PC-9 (cell line): ENCODE data around the gene CNKSR3. TPM values are rescaled to one million over a fixed set of nuclear protein-coding genes. Genes with fewer than 3 reads are reported as not detected.

Source experiments
- BruUV-seq: library from RNA; stranded (reverse); fragments of 400-500 nt; replicated peaks from 2 replicates; lab custom pipeline; 2021; lab: Mats Ljungman, UMichigan
- CTCF ChIA-PET: fragments of 300-600 bp; sonication (Branson Sonifier 250); formaldehyde crosslinking; loops from one replicate; lab custom pipeline; 2022; ENCODE audit warnings: antibody characterized with exemption; lab: Charles Lee
- POLR2A ChIA-PET: fragments of 300-600 bp; sonication (Branson Sonifier 250); formaldehyde crosslinking; loops from one replicate; lab custom pipeline; 2022; ENCODE audit warnings: antibody characterized with exemption; ENCODE audit not compliant: unreplicated experiment; lab: Charles Lee
- DNase-seq, 2 experiments: peaks; one replicate each; pipeline versions ENCODE4 v3.0.0 to v3.0.0-alpha.2; 2015 to 2022; ENCODE audit warnings: mixed read lengths in 1 of 2
- H2AFZ ChIP-seq: fragments of 200-600 bp; sonication (generic); 2 replicates; pipeline ENCODE4 v1.8.1; 2017; ENCODE audit warnings: antibody characterized with exemption
- H3F3A ChIP-seq: fragments of 200-600 bp; sonication (generic); 2 replicates; pipeline ENCODE4 v1.8.1; 2017; ENCODE audit warnings: antibody characterized with exemption, mild to moderate bottlenecking, low read depth; ENCODE audit not compliant: insufficient read depth
- H3K27ac ChIP-seq: fragments of 200-600 bp; sonication (generic); 2 replicates; pipeline ENCODE4 v1.6.1; 2016; ENCODE audit warnings: mixed run types
- H3K27me3 ChIP-seq: fragments of 200-600 bp; sonication (generic); 2 replicates; pipeline ENCODE4 v1.6.1; 2016; ENCODE audit warnings: low read depth, mixed run types; ENCODE audit not compliant: insufficient read depth
- H3K36me3 ChIP-seq: fragments of 200-600 bp; sonication (generic); 2 replicates; pipeline ENCODE4 v1.6.1; 2016; ENCODE audit warnings: low read depth, mixed run types
- H3K4me1 ChIP-seq: fragments of 200-600 bp; sonication (generic); replicated peaks from 2 replicates; pipeline ENCODE4 v1.6.1; 2016; ENCODE audit warnings: mixed run types; ENCODE audit not compliant: insufficient read depth
- H3K4me2 ChIP-seq: fragments of 200-600 bp; sonication (generic); 2 replicates; pipeline ENCODE4 v1.6.1; 2017; ENCODE audit warnings: mixed run types
- H3K4me3 ChIP-seq: fragments of 200-600 bp; sonication (generic); 2 replicates; pipeline ENCODE4 v1.6.1; 2016; ENCODE audit warnings: mixed run types
- H3K79me2 ChIP-seq: fragments of 200-600 bp; sonication (generic); 2 replicates; pipeline ENCODE4 v1.6.1; 2017; ENCODE audit warnings: low read depth, mixed run types
- H3K9me2 ChIP-seq: fragments of 200-600 bp; sonication (generic); 2 replicates; pipeline ENCODE4 v1.8.1; 2017; ENCODE audit warnings: mild to moderate bottlenecking; ENCODE audit not compliant: insufficient read depth
- H3K9me3 ChIP-seq: fragments of 200-600 bp; sonication (generic); 2 replicates; pipeline ENCODE4 v1.8.1; 2016; ENCODE audit warnings: low read depth; ENCODE audit not compliant: insufficient read depth
- H4K20me1 ChIP-seq: fragments of 200-600 bp; sonication (generic); 2 replicates; pipeline ENCODE4 v1.8.1; 2017; ENCODE audit not compliant: insufficient read depth
- EZH2 ChIP-seq: fragments of 200-600 bp; sonication (generic); IDR thresholded peaks from 2 replicates; pipeline ENCODE4 v1.8.0; 2017; ENCODE audit warnings: antibody characterized with exemption, low read depth
- intact Hi-C: fragments of 100-400 bp; cut with micrococcal nuclease; formaldehyde crosslinking; loops from one replicate; pipeline ENCODE4 v1.10.0; 2022; ENCODE audit not compliant: unreplicated experiment
- total RNA-seq: library from RNA; stranded (reverse); gene quantifications from 2 replicates; pipeline ENCODE4 v1.2.3, GENCODE V29; 2021
- TF ChIP-seq, protein P1 (sequence below): fragments of 200-600 bp; sonication (generic); conservative IDR thresholded peaks from 2 replicates; pipeline ENCODE4 v1.6.1; 2017; ENCODE audit warnings: mixed run types, antibody characterized with exemption, mild to moderate bottlenecking, moderate library complexity

Gene CNKSR3
- total RNA-seq, 1 experiment from 2014 or later = 4.7 TPM

- H3K4me1 ChIP-seq = no peaks in the 10 kb centered on the region
- TF ChIP-seq, protein P1, sequence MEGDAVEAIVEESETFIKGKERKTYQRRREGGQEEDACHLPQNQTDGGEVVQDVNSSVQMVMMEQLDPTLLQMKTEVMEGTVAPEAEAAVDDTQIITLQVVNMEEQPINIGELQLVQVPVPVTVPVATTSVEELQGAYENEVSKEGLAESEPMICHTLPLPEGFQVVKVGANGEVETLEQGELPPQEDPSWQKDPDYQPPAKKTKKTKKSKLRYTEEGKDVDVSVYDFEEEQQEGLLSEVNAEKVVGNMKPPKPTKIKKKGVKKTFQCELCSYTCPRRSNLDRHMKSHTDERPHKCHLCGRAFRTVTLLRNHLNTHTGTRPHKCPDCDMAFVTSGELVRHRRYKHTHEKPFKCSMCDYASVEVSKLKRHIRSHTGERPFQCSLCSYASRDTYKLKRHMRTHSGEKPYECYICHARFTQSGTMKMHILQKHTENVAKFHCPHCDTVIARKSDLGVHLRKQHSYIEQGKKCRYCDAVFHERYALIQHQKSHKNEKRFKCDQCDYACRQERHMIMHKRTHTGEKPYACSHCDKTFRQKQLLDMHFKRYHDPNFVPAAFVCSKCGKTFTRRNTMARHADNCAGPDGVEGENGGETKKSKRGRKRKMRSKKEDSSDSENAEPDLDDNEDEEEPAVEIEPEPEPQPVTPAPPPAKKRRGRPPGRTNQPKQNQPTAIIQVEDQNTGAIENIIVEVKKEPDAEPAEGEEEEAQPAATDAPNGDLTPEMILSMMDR = no peak
- TF ChIP-seq EZH2 = no peak
- no peaks in the 10 kb centered on the region for H3K36me3 ChIP-seq
- H3K27me3 ChIP-seq = no peaks in the 10 kb centered on the region
- BruUV-seq = no TSS peak
- no peak overlapping the region for H3K27ac ChIP-seq
- no peaks in the 10 kb centered on the region for H3K9me3 ChIP-seq
- H3K4me2 ChIP-seq = no peak overlapping the region
- ChIA-PET CTCF (no interaction called here), POLR2A (no interaction called here)
- no peaks in the 10 kb centered on the region for H3K79me2 ChIP-seq
- no peak overlapping the region for H2AFZ ChIP-seq
- H3K4me3 ChIP-seq = no peak overlapping the region
- H4K20me1 ChIP-seq = no peaks in the 10 kb centered on the region
- no peaks in the 10 kb centered on the region for H3F3A ChIP-seq
- DNase-seq = no peak
- H3K9me2 ChIP-seq = no peaks in the 10 kb centered on the region
- intact Hi-C loops = no loop called here
Measured at GRCh38 chr6:154494592-154495311, 15.7 kb downstream of the CNKSR3 start.

DNA sequence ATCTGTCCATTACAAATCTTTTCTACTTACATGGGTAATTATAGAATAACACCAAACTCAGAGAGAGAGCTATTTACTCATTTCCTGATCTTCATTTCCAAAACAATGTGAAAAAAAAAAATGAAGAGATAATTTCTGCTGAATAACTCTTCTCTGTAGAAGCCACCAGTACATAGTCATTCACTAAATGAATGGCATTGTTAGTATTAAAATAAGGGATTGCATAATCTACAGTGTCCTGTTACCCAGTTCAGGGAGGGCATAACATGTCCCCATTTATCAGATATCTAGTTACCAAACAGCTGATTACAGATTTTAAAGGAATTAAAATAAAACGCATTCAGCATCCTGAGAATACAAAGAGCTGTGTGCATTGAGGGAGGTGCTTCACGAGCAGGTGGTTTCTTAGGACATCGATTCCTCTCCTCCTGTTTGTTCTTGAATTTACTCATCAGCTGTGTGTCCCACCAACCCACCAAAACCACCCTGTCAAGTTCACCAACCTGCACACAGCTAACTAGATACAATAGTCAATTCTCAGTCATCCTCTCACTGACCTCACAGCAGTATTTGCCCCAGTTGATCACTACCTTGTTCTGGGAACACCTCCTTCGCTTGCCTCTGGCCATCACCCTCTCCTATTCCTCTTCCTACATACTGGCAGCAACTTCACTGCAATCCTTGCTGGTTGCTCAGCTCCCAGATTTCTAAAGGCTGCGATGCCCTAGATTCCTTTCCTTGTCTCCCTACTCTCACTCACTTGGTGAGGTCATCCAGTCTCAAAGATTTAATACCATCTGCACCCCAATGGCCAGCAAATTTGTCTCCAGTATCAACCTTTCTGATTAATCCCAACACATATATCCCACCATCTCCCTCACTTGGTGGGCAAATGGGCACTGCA, 18.7 kb downstream of the CNKSR3 start:
- H3K4me2 ChIP-seq = no peak overlapping the region
- no peaks in the 10 kb centered on the region for H3K79me2 ChIP-seq
- DNase-seq = no peak
- no peaks in the 10 kb centered on the region for H4K20me1 ChIP-seq
- H3K36me3 ChIP-seq = no peaks in the 10 kb centered on the region
- TF ChIP-seq, protein P1 = no peak
- TF ChIP-seq EZH2 = no peak
- POLR2A ChIA-PET = interaction anchor here (0.6 to 0.7 kb wide), 2 partner anchors 14 to 29 kb away, joined by 5 to 10 read pairs; no protein-coding TSS in a partner anchor
- no peaks in the 10 kb centered on the region for H3K9me3 ChIP-seq
- H3F3A ChIP-seq = no peaks in the 10 kb centered on the region
- intact Hi-C loops = no loop called here
- no peak overlapping the region for H3K4me3 ChIP-seq
- CTCF ChIA-PET = no interaction called here
- BruUV-seq = no TSS peak
- H3K27me3 ChIP-seq = no peaks in the 10 kb centered on the region
- H3K9me2 ChIP-seq = no peaks in the 10 kb centered on the region
- no peaks in the 10 kb centered on the region for H3K4me1 ChIP-seq
- no peak overlapping the region for H2AFZ ChIP-seq
- no peak overlapping the region for H3K27ac ChIP-seq

DNA sequence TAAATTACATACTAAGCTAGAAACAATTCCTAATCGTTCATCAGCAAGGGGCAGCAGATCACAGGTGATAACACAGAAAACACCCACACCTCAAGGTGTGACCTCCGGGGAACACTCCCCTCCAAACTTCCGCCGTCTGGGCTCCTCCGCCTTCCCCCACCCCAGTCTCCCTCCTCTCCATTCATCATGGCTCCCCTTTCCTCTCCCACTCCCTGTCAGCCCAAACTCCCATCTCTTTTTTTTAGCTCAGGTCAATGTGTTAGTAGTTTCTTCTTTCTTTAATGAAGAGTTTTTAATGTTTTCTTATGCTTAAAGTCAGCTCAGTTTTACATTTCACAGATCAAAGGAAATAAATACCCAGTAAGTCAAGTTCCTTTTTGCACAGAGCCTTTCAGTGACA, 20.7 kb downstream of the CNKSR3 start:
- no peaks in the 10 kb centered on the region for H3K9me2 ChIP-seq
- CTCF ChIA-PET = no interaction called here
- BruUV-seq = no TSS peak

More for the DNA sequence above, 20.7 kb downstream of the CNKSR3 start:
- no peak overlapping the region for H2AFZ ChIP-seq
- H3K27ac ChIP-seq = no peak overlapping the region
- H3K36me3 ChIP-seq = no peaks in the 10 kb centered on the region
- POLR2A ChIA-PET = no interaction called here
- no peaks in the 10 kb centered on the region for H3F3A ChIP-seq
- TF ChIP-seq, protein P1 = no peak
- TF ChIP-seq EZH2 = no peak
- H3K79me2 ChIP-seq = no peaks in the 10 kb centered on the region
- H4K20me1 ChIP-seq = no peaks in the 10 kb centered on the region
- H3K4me3 ChIP-seq = no peak overlapping the region
- no peaks in the 10 kb centered on the region for H3K4me1 ChIP-seq
- no peaks in the 10 kb centered on the region for H3K9me3 ChIP-seq
- H3K27me3 ChIP-seq = no peaks in the 10 kb centered on the region
- no peak for DNase-seq
- intact Hi-C loops = no loop called here
- H3K4me2 ChIP-seq = no peak overlapping the region
